Tibial nerve (tissue), 4 donors: Measurements from ENCODE around the gene MROH2B.

Experiments used
- CTCF ChIP-seq, 5 experiments: fragments of 200-600 bp in 3 of 5; fragments of 450-650 bp in 2 of 5; sonication (generic) in 3 of 5; IDR thresholded peaks; one replicate each; pipeline ENCODE4 v1.5.1; 2016 to 2019; ENCODE audit warnings: antibody characterized with exemption in 5 of 5, mild to moderate bottlenecking in 3 of 5, moderate library complexity in 2 of 5
- EP300 ChIP-seq, 2 donors: sonication (generic); formaldehyde crosslinking; IDR thresholded peaks; one replicate each; pipeline ENCODE4 v1.6.1; 2017; ENCODE audit warnings: antibody characterized with exemption in 2 of 2, mild to moderate bottlenecking in 1 of 2
- POLR2A ChIP-seq, 2 donors: fragments of 450-650 bp; IDR thresholded peaks; one replicate each; pipeline ENCODE4 v1.6.1; 2017; ENCODE audit warnings: antibody characterized with exemption in 2 of 2, mild to moderate bottlenecking in 2 of 2, moderate library complexity in 2 of 2

GRCh38 chr5:41120600-41120999 lies 49.5 kb upstream of the MROH2B start:
- TF ChIP-seq CTCF (IDR thresholded peaks at IDR 0.05), result no peak
- TF ChIP-seq POLR2A (IDR thresholded peaks at IDR 0.05), result no peak
- TF ChIP-seq EP300 (IDR thresholded peaks at IDR 0.05), result no peak
